GM18508 (cell line): ENCODE data around the gene CPED1.
"Not testable (repeated sequence)": the region's sequence is repeated elsewhere in the genome, so short reads cannot be mapped to it uniquely, and the experiment has no call there.

Source experiments
- ATAC-seq: cut with Tn5 transposase; IDR thresholded peaks from one replicate; pipeline ENCODE4 v1.9.1; 2021; ENCODE audit warnings: moderate number of reproducible peaks; ENCODE audit not compliant: insufficient read depth, unreplicated experiment

CPED1 gene

GRCh38 chr7:121036776-121037175 lies 48.3 kb downstream of the CPED1 start:
- ATAC-seq = not testable (repeated sequence)

DNA sequence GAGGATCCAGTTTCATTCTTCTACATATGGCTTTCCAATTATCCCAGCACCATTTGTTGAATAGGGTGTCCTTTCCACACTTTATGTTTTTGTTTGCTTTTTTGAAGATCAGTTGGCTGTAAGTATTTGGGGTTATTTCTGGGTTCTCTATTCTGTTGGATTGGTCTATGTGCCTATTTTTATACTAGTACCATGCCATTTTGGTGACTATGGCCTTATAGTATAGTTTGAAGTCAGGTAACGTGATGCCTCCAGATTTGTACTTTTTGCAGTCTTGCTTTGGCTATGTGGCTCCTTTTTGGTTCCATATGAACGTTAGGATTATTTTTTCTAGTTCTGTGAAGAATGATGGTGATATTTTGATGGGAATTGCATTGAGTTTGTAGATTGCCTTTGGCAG lies 48.8 kb downstream of the CPED1 start:
- ATAC-seq = not testable (repeated sequence)

DNA sequence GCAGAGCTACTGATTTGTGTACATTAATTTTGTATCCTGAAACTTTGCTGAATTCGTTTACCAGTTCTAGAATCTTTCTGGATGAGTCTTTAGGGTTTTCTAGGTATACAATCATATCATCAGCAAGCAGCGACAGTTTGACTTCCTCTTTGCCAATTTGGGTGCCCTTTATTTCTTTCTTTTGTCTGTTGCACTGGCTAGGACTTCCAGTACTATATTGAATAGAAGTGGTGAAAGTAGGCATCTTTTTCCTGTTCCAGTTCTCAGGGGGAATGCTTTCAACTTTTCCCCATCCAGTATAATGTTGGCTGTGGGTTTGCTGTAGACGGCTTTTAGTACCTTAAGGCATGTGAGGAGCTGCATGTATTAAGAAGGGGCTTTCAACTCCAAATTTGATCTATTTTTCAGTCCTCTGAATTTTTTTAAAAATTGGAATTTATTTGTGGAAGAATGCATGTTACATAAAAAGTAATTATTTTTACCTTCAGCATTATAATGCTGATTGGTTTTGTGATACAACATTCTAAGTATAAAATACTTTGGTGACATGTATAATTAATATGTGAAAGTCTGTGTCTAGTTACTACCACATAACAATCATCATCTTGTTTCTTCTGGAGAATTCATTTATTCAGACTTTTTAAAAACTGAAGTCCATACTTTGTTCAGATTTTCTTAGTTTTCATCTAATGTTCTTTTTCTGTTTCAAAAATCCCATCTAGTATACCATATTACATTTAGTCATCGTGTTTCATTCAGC lies 49.6 kb downstream of the CPED1 start:
- no peak for ATAC-seq

DNA sequence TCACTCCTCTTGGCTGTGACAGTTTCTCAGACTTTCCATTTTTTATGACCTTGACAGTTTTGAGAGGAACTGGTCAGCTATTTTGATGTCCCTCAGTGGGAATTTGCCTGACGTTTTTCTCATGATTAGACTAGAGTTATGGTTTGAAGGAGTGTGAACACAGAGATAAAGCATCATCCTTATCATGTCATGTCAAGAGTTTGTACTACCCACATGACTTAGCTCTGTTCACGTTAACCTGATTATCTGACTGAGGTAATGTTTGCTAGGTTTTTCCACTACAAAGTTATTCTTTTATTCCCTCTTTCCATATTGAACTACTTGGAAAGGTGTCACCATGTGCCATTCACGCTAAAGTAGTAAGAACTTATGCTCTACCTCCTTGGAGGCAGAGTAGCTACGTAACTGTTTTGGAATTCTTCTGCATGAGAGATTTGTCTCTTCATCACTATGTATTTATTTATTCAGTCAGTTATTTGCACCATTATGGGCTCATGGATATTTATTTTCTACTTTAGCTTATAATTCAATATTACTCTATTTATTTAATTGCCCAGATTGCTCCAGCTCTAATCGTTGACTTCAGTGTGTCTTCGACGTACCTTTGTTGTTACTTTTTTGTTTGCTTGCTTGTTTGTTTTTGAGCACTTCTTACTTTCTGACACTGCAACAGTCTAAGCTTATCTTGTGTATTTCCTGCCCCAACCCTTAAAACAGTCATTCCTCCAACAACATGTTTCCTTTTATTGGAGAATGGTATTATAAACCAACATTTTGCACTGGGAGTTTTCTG lies 50.4 kb downstream of the CPED1 start:
- ATAC-seq = no peak

GRCh38 chr7:121039510-121039822 lies 51.0 kb downstream of the CPED1 start:
- ATAC-seq = no peak

- ATAC-seq = no peak
Observed at GRCh38 chr7:121039994-121040393, 51.5 kb downstream of the CPED1 start.

- ATAC-seq = no peak
Observed at GRCh38 chr7:121041516-121042148, 53.1 kb downstream of the CPED1 start.

DNA sequence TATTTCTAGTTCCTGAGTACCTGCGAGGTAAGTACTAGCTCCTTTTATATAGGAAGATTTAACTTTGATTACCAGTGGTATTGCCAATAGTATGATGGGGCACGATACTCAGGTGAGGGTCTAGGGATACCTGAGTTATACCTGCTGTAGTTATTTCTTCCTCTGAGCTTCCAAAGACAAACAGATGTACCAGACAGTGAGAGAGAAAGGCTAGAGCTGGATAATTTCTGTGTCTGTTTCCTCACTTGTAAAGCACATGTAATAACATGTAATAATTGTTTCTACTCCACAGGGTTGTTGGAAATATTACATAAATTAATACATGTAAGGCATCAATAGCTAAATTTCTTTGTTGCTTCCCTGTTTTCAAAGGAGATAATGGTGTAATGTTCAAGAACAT lies 53.7 kb downstream of the CPED1 start:
- ATAC-seq = no peak

DNA sequence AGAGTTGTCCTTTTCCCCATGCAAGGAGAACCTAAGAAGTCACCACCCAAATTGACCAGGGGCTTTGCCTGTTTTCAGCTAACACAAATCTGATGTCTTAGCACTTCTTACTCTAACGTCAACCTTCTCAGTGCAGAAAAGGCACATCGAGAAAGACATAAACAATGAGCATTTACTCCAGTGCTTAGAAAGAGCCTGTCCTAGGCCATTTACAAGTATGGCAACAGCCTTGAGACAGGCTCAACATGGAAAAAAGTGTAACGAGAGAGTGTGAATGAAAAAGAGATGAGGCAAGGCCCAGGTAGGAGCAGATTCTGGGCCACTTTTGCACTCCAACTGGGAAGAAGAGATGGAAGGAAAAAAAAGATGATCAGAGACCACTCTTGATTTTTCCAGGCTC lies 54.4 kb downstream of the CPED1 start:
- ATAC-seq = no peak

DNA sequence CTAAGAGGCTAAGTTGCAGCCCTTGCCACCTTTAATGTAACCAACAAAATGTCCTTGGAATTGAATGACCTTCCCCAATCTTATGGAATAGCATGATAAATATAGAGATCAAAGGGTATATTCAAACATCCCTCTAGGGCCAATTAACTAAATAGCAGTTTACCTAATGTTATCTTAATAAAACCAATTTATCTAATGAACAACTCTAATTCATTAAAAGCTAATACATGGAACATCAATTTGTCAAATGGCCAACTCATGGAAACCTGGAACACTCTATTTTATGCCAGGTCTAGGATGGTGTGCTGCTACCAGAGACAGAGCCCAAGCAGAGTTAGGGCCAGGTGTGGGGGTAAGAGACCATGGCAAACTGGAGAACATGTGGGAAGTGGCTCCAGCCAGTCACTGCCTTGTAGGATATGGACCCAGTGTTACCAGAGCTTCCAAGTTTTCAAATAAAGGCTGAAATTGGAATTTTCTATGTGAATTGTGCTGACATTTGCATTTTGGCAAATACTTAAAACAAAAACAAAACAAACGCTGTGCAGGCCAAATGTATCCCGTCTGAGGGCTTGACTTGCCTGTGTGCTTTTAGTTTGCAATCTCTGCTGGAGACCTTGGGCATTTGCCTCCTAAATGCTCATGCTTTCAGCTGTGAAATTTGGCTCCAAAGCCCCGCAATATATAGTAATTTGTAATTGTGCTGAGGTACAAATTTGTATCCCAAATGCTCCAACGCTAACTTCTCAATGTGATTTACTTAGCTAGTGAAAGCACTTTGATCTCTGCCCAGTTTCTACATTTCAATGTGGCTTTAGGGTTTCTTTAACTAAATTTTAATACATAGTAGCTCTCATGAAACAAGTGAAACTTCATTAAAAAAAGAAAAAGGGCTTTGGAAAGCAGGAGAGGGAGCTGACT lies 55.1 kb downstream of the CPED1 start:
- ATAC-seq = no peak

GRCh38 chr7:121045090-121045489 lies 56.6 kb downstream of the CPED1 start:
- ATAC-seq = no peak

DNA sequence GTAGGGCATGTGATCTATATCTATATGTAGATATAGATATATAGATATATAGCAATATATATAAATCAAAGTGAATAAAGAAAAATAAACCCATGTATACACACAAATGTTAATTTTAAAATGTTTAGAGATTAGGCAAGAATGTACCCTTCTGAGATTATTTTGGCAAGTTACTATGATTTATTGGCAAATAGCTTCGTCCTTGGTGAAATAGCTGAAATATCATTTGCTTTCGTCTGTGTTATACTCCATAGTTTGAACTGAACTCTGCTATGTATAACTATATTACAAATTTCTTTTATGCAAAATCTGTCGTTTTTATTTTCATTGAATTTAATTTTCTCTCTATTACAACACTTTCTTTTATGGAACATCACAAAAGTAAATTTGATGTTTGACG lies 57.5 kb downstream of the CPED1 start:
- ATAC-seq = no peak

- no peak for ATAC-seq
Observed at GRCh38 chr7:121046893-121047468, 58.5 kb downstream of the CPED1 start.

DNA sequence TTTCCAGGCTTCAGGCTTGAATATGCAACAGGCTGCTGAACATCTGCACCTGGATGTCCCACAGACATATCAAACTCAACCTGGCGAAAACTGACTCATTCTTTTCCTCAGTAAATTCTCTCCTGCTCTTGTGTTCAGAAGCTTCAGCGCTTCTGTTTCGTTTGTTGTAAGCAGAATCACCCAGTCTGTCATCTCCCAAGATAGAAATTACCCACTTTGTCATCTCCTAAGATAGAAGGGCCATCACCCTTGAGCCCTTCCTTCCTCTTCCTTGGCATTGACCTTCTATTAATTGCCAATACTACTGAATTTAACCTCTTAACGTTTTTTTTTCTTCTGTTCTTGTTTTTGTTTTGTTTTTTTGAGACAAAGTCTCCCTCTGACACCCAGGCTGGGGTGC lies 59.7 kb downstream of the CPED1 start:
- ATAC-seq = no peak

DNA sequence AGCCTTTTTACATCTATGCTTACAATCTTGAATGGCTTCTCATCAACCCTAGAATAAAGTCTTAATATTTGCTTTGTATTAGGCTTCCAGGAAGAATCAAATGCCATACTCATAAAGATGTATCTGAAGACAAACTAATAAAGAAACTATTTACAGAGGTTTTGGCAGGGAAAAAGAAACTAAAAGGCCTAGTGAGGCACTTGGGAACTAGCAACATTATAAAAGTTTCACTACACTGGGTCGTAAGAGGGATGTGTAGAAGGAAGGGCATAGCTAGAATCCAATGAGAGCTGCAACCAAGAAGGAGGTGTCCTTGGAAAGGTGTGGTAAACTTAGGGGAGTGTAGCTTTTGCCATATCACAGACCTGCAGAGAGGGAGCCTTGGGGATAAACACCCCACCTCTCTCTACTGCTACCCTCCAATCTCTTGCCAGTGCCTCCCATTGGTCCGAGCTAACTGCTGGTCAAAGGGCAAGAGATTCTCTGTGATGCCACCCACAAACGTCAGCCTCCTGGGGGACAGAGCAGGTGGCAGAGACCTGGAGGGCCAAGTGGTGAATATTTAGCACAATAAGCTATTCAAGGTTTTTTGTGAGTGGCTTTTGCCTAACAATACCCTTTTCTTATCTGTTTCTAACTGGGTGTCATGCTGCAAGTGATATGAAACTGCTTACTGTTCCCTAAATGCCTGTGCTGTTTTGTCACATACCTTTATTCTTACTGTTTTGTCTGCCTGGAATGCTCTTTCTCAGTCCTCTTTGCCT lies 60.7 kb downstream of the CPED1 start:
- ATAC-seq = no peak

- ATAC-seq = no peak
Observed at GRCh38 chr7:121049897-121050296, 61.4 kb downstream of the CPED1 start.

GRCh38 chr7:121053219-121053618 lies 64.7 kb downstream of the CPED1 start:
- no peak for ATAC-seq

GRCh38 chr7:121054925-121055324 lies 66.4 kb downstream of the CPED1 start:
- ATAC-seq = no peak

DNA sequence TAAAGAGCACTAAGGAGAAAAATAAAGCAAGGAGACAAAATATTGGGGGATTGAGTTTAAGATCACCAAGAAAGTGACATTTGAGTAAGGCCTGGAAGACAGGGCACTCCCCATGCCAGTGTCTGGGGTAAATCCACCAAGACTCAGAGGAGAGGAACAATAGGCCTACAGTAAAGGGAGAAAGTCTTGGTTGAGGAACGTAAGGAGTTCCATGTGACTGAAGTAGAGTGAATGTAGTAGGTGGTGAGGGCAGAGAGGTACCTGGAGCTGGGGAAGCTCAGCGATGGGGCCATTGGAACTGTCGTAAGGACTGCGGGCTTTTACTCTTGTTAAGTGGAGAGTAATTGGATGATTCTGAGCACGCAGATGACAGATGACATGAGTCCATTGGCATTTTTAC lies 69.4 kb downstream of the CPED1 start:
- ATAC-seq = no peak
